Cardiac muscle cell (in vitro differentiated cells and primary cell): ENCODE data around the gene SNAPC1. TPM values are rescaled to one million over a fixed set of nuclear protein-coding genes. Genes with fewer than 3 reads are reported as not detected.

Source experiments
- DNase-seq, 2 donors: peaks; one replicate each; pipeline versions ENCODE4 v3.0.0 to v3.0.0-alpha.2; 2010 to 2017; ENCODE audit warnings: low read depth in 1 of 2, low spot score in 1 of 2
- H3K27ac ChIP-seq: fragments of 200-600 bp; sonication (generic); 2 replicates; pipeline ENCODE4 v1.5.1; 2016
- H3K27me3 ChIP-seq: fragments of 200-600 bp; sonication (generic); 2 replicates; pipeline ENCODE4 v1.6.0; 2016; ENCODE audit warnings: control low read depth
- H3K36me3 ChIP-seq: fragments of 200-600 bp; sonication (generic); 2 replicates; pipeline ENCODE4 v1.5.1; 2016; ENCODE audit warnings: control low read depth
- H3K4me1 ChIP-seq: fragments of 200-600 bp; sonication (generic); 2 replicates; pipeline ENCODE4 v1.8.1; 2017; ENCODE audit warnings: low read depth, mild to moderate bottlenecking, mixed run types
- H3K4me3 ChIP-seq: fragments of 200-600 bp; sonication (generic); 2 replicates; pipeline ENCODE4 v1.5.1; 2016; ENCODE audit warnings: mild to moderate bottlenecking
- H3K9me3 ChIP-seq: fragments of 200-600 bp; sonication (generic); 2 replicates; pipeline ENCODE4 v1.5.1; 2017; ENCODE audit warnings: low read depth, mild to moderate bottlenecking, control low read depth
- polyA plus RNA-seq: library from polyadenylated mRNA; unstranded; fragments of >200 nt; fragmentation: Nextera tagmentation; extraction: Ambion mirVana; gene quantifications from 2 replicates; pipeline ENCODE4 v1.2.1, GENCODE V29; 2016
- total RNA-seq: library from RNA; depleted of rRNA; stranded (reverse); fragments of >200 nt; gene quantifications from 2 replicates; pipeline ENCODE4 v1.2.3, GENCODE V29; 2016
- TF ChIP-seq, protein P1 (sequence below): IDR thresholded peaks from 2 replicates; pipeline ENCODE4 v1.5.1; 2012; ENCODE audit warnings: low read depth, mild to moderate bottlenecking, low read length

Gene SNAPC1
- total and polyA plus RNA-seq, 2 experiments from 2014 or later = 13.0 to 17.3 TPM

DNA sequence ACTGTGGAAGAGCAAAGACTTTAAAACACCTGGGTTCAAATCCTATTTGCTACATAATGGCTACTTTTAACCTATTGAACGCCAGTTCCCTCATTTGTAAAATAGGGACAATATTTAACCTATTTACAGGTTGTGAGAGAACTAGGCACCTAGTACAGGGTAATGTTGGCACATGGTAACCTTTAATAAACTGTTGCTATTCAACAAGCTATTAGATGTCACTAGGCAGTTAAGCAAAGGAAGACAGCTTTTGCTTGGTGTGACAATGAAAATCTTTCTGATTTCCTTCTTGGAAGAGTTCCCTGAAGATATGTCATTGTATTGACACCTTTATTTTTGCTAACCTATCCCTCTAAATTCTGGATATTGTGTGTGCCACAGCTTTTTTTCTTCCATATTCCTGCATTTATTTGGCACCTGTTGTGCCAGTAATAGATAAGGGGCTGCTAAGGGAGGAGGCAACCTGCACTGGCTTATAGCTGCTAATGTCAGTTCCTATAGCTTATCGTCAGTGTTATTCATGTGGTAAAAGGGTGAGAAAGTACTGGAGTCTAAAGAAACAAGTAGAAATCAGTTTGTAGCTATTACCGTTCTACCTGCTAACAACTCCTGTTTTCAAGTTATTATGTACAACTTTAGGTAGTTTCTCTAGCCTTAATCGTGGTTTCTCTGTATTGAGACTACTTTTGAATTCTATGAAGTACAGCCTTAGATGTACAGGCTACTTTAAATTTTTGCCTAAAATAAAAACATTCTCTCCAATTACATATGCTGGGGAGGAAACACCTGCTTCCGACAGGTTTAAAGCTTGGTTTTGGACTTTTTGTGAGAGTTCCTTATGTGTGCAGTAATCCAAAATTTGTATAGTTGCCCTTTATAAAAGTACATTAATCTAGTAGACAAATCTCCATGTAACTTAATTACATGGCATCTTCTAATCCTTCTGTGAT is 42.6 kb upstream of the SNAPC1 start:
- Histone ChIP-seq H3K9me3 (no peaks in the 10 kb centered on the region), H3K27me3 (no peaks in the 10 kb centered on the region), H3K4me3 (no peak overlapping the region), H3K27ac (peak overlapping the region; percentile 53), H3K4me1 (peaks cover 30% of the 10 kb centered on the region), H3K36me3 (peaks cover 29% of the 10 kb centered on the region)
- no peak for DNase-seq
- TF ChIP-seq, protein P1, sequence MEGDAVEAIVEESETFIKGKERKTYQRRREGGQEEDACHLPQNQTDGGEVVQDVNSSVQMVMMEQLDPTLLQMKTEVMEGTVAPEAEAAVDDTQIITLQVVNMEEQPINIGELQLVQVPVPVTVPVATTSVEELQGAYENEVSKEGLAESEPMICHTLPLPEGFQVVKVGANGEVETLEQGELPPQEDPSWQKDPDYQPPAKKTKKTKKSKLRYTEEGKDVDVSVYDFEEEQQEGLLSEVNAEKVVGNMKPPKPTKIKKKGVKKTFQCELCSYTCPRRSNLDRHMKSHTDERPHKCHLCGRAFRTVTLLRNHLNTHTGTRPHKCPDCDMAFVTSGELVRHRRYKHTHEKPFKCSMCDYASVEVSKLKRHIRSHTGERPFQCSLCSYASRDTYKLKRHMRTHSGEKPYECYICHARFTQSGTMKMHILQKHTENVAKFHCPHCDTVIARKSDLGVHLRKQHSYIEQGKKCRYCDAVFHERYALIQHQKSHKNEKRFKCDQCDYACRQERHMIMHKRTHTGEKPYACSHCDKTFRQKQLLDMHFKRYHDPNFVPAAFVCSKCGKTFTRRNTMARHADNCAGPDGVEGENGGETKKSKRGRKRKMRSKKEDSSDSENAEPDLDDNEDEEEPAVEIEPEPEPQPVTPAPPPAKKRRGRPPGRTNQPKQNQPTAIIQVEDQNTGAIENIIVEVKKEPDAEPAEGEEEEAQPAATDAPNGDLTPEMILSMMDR = no peak

DNA sequence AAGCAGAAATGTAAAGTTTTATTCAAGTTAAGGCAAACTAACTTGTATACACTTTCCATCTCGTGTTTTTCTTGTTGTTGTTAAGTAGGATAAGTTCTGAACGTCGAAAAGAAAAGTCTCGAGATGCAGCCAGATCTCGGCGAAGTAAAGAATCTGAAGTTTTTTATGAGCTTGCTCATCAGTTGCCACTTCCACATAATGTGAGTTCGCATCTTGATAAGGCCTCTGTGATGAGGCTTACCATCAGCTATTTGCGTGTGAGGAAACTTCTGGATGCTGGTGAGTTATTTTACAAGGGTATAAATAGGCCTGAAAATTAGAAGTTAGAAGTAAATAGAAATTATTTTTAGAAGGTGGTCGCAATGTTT is 41.9 kb upstream of the SNAPC1 start:
- H3K4me3 ChIP-seq = no peak overlapping the region
- TF ChIP-seq, protein P1 = no peak
- H3K9me3 ChIP-seq = no peaks in the 10 kb centered on the region
- H3K27me3 ChIP-seq = no peaks in the 10 kb centered on the region
- DNase-seq = peak in 1 of 2 donors; percentile 69
- H3K4me1 ChIP-seq = peaks cover 30% of the 10 kb centered on the region
- H3K27ac ChIP-seq = peak overlapping the region; percentile 53
- H3K36me3 ChIP-seq = peaks cover 32% of the 10 kb centered on the region

DNA sequence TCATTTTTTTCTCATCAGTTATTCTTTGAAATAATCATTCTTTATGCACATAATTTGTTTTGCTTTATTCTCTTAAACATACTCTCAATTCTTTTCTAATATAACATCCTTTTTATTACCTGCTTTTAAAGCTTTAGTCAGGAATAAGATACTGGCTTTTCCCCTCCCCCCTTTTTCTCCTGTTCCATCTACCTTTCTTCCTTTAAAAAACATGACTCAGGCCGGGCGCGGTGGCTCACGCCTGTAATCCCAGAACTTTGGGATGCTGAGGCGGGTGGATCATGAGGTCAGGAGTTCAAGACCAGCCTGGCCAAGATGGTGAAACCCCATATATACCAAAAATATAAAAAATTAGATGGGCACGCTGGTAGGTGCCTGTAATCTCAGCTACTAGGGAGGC is 41.5 kb upstream of the SNAPC1 start:
- Histone ChIP-seq H3K9me3 (no peaks in the 10 kb centered on the region), H3K4me3 (no peak overlapping the region), H3K4me1 (peaks cover 30% of the 10 kb centered on the region), H3K27ac (no peak overlapping the region), H3K27me3 (no peaks in the 10 kb centered on the region), H3K36me3 (peaks cover 32% of the 10 kb centered on the region)
- TF ChIP-seq, protein P1 = no peak
- DNase-seq = no peak

DNA sequence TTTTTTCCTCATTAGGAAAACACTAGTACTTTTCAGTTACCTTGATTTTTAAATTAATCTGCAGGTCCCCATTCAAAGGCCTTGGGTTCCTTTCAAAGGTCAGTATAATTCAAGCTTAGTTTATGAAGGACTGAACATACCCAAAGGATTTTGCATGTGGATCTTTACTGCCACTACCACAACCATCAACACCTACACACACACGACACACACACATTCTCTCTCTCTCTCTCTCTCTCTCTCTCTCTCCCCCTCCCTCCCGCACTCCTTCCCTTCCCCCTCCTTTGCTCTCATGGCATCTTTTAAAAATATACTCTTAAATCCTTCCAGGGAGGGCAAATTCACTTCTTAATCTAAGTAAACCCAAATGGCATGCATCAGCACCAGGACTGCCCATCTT is 38.1 kb upstream of the SNAPC1 start:
- DNase-seq = no peak
- Histone ChIP-seq H3K4me1 (peaks cover 13% of the 10 kb centered on the region), H3K27me3 (no peaks in the 10 kb centered on the region), H3K27ac (peak overlapping the region; percentile 65), H3K36me3 (peaks cover 65% of the 10 kb centered on the region), H3K4me3 (no peak overlapping the region), H3K9me3 (no peaks in the 10 kb centered on the region)
- TF ChIP-seq, protein P1 = no peak

DNA sequence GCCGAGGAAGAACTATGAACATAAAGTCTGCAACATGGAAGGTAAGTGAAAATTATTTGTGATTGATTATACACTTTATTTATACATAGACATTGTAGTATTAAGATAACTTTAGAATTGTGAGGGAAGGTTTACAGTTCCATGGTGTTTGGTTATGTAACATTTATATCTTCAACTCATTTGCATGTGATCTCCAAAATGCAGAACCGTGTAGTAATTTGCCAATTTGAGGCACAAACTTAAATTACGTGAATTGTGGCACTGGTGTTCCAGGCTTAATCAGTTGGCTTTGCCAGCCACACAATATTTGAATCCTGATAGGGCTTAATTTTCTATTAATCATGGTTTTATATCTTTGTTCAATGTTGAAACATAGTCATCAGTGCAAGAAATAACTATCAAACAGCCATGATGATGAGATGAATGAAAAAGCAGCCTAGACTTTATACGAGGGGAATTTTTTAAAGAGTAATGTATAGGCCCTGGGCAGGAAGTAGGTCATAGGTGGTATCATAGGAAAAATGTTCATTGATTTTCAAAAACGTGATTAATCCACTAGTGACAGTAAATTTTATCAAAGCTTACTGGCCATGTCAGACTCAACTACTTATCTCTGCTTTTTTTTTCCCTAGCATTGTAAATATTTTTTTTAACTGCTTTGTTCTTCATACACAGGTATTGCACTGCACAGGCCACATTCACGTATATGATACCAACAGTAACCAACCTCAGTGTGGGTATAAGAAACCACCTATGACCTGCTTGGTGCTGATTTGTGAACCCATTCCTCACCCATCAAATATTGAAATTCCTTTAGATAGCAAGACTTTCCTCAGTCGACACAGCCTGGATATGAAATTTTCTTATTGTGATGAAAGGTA is 35.2 kb upstream of the SNAPC1 start:
- TF ChIP-seq, protein P1 = no peak
- Histone ChIP-seq H3K4me1 (peaks cover 2% of the 10 kb centered on the region), H3K36me3 (peaks cover 77% of the 10 kb centered on the region), H3K27ac (peak overlapping the region; percentile 66), H3K4me3 (no peak overlapping the region), H3K27me3 (no peaks in the 10 kb centered on the region), H3K9me3 (no peaks in the 10 kb centered on the region)
- DNase-seq = no peak
